Neural crest cell (in vitro differentiated cells): Measurements from ENCODE around the gene LBX2. TPM values are rescaled to one million over a fixed set of nuclear protein-coding genes. Genes with fewer than 3 reads are reported as not detected.
"Not testable (repeated sequence)": the region's sequence is repeated elsewhere in the genome, so short reads cannot be mapped to it uniquely, and the experiment has no call there.

Source experiments
- DNase-seq: peaks from one replicate; pipeline ENCODE4 v3.0.0; 2021; ENCODE audit warnings: low read depth, mixed read lengths, low spot score
- H3K27ac Mint-ChIP-seq: one replicate; pipeline ENCODE4 v1.8.0; 2021; ENCODE audit warnings: mild to moderate bottlenecking, mixed read lengths; ENCODE audit not compliant: unreplicated experiment
- H3K27me3 Mint-ChIP-seq: 2 replicates; pipeline ENCODE4 v1.8.0; 2021; ENCODE audit warnings: low read depth, mild to moderate bottlenecking, mixed read lengths
- H3K36me3 Mint-ChIP-seq: 2 replicates; pipeline ENCODE4 v1.8.0; 2021; ENCODE audit warnings: low read depth, mild to moderate bottlenecking, mixed read lengths
- H3K4me1 Mint-ChIP-seq: 2 replicates; pipeline ENCODE4 v1.8.0; 2021; ENCODE audit warnings: mixed read lengths
- H3K4me3 Mint-ChIP-seq: one replicate; pipeline ENCODE4 v1.8.0; 2021; ENCODE audit warnings: mild to moderate bottlenecking, mixed read lengths
- H3K9me3 Mint-ChIP-seq: 2 replicates; pipeline ENCODE4 v1.8.0; 2021; ENCODE audit warnings: mixed read lengths
- total RNA-seq: library from RNA; stranded (reverse); gene quantifications from 2 replicates; pipeline ENCODE4 v1.2.1, GENCODE V29; 2021
- TF ChIP-seq, protein P1 (sequence below): fragments of 200-600 bp; sonication (generic); conservative IDR thresholded peaks from 2 replicates; pipeline ENCODE4 v1.5.0; 2021; ENCODE audit warnings: antibody characterized with exemption, mild to moderate bottlenecking

The LBX2 gene
- total RNA-seq, 1 donor from 2014 or later, result 0.28 TPM

DNA sequence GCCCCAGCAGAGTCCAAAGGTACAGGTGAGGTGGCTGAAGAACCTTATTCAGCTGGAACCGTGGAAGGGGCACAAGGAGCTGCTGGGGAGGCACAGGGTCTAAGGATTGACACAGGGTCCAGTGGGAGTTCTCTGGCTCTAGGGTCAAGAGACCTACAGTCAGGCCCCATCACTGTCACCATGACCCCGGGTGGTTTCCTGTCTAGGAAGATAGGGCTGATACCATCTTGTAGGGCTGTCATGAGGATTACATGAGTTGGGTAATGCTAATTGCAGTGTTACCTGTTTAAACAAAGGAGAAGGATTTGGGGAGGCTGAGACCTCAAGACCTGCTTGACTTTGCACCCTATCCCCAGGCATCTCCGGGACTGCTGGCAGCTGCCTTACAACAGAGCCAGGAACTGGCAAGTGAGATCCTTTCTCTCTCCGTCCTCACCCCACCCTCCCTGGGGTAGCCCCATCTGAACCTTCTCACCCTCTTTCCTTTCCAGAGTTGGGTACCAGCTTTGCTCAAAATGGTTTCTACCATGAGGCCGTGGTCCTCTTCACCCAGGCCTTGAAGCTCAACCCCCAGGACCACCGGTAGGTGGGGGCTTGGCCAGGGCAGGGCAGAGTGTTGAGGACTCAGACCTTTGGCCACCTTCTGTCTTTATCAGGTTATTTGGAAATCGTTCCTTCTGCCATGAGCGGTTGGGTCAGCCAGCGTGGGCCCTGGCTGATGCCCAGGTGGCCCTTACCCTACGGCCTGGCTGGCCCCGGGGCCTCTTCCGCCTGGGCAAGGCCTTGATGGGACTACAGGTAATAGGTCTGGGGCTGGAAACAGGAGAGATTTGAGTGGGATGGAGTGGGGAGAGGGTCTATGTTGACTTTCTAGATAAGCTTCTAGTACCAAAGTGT is 7.5 kb downstream of the LBX2 start:
- Mint-ChIP-seq H3K27ac (no peak overlapping the region), H3K36me3 (peaks cover 15% of the 10 kb centered on the region), H3K27me3 (peaks cover 24% of the 10 kb centered on the region), H3K4me1 (no peaks in the 10 kb centered on the region), H3K9me3 (no peaks in the 10 kb centered on the region), H3K4me3 (no peak overlapping the region)
- TF ChIP-seq, protein P1, sequence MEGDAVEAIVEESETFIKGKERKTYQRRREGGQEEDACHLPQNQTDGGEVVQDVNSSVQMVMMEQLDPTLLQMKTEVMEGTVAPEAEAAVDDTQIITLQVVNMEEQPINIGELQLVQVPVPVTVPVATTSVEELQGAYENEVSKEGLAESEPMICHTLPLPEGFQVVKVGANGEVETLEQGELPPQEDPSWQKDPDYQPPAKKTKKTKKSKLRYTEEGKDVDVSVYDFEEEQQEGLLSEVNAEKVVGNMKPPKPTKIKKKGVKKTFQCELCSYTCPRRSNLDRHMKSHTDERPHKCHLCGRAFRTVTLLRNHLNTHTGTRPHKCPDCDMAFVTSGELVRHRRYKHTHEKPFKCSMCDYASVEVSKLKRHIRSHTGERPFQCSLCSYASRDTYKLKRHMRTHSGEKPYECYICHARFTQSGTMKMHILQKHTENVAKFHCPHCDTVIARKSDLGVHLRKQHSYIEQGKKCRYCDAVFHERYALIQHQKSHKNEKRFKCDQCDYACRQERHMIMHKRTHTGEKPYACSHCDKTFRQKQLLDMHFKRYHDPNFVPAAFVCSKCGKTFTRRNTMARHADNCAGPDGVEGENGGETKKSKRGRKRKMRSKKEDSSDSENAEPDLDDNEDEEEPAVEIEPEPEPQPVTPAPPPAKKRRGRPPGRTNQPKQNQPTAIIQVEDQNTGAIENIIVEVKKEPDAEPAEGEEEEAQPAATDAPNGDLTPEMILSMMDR, result no peak
- DNase-seq, result no peak

DNA sequence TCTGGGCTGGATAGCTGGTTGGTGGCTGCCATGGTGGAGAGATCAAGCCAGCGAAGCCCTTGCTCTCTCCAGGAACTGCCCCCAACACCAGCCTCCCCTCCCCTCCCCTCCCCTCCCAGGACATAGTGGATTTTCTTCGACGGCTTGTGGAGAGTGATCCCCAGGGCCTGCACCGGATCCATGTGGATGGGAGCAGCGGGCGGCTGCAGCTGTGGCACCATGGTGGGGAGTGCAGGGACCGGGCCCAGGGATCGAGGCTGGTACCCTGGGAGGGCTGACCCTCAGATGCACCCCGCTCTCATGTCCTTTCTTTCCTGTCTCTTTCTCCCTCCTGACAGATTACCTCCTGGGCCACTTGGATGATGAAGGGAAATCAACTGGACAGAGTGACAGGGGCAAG is 9.5 kb downstream of the LBX2 start:
- Mint-ChIP-seq H3K4me3 (no peak overlapping the region), H3K27ac (no peak overlapping the region), H3K4me1 (no peaks in the 10 kb centered on the region), H3K9me3 (no peaks in the 10 kb centered on the region), H3K36me3 (peaks cover 11% of the 10 kb centered on the region), H3K27me3 (peaks cover 4% of the 10 kb centered on the region)
- DNase-seq, result no peak
- TF ChIP-seq, protein P1, result no peak

DNA sequence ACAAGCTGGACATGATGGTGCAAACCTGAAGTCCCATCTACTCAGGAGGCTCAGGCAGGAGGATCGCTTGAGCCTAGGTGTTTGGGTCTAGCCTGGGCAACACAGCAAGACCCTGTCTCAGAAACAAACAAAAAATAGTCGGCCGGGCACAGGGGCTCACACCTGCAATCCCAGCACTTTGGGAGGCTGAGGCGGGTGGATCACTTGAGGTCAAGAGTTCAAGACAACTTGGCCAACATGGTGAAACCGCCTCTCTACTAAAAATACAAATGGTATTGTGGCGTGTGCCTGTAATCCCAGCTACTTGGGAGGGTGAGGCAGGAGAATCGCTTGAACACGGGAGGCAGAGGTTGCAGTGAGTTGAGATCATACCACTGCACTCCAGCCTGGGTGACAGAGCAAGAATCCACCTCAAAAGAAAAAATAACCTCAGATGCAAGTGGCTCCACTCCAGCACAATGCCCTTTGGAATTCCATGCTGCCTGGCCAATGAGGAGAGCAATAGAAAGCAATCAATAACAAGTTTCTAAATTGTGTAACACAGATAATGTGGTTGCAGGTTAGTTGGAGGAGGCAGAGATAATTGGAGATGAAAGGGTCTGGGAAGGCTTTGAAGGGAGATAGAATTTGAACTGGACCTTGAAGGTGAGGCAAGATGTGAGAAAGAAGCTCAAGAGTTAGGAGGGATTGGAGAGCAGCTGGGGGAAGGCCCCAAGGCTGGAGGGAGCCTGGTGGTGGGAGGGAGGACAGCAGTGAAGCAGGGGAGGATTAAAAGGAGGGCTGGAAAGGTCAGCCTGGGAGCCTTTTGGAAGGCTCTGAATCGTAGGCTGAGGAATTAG is 10.5 kb downstream of the LBX2 start:
- H3K36me3 Mint-ChIP-seq, result peaks cover 5% of the 10 kb centered on the region
- H3K4me1 Mint-ChIP-seq, result no peaks in the 10 kb centered on the region
- no peaks in the 10 kb centered on the region for H3K9me3 Mint-ChIP-seq
- no peak overlapping the region for H3K4me3 Mint-ChIP-seq
- no peak for DNase-seq
- TF ChIP-seq, protein P1, result no peak
- no peak overlapping the region for H3K27ac Mint-ChIP-seq
- no peaks in the 10 kb centered on the region for H3K27me3 Mint-ChIP-seq

DNA sequence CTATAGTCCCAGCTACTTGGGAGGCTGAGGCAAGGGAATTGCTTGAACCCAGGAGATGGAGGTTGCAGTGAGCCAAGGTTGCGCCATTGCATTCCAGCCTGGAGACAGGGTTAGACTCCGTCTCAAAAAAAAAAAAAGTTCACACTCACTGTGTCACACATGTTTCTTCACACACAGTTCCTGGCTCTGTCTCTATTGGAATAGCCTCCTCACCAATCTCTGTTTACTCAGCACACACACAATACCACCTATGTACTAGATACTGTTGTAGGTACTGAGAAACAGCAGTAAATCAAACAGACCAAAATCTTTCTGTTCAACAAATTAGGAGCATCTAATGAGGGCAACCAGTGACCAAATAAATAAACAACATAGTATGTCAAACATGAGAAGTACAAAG is 13.3 kb downstream of the LBX2 start:
- H3K27me3 Mint-ChIP-seq, result no peaks in the 10 kb centered on the region
- no peak overlapping the region for H3K27ac Mint-ChIP-seq
- no peak overlapping the region for H3K4me3 Mint-ChIP-seq
- DNase-seq, result no peak
- H3K9me3 Mint-ChIP-seq, result no peaks in the 10 kb centered on the region
- peaks cover 19% of the 10 kb centered on the region for H3K4me1 Mint-ChIP-seq
- TF ChIP-seq, protein P1, result no peak
- peaks cover 2% of the 10 kb centered on the region for H3K36me3 Mint-ChIP-seq

DNA sequence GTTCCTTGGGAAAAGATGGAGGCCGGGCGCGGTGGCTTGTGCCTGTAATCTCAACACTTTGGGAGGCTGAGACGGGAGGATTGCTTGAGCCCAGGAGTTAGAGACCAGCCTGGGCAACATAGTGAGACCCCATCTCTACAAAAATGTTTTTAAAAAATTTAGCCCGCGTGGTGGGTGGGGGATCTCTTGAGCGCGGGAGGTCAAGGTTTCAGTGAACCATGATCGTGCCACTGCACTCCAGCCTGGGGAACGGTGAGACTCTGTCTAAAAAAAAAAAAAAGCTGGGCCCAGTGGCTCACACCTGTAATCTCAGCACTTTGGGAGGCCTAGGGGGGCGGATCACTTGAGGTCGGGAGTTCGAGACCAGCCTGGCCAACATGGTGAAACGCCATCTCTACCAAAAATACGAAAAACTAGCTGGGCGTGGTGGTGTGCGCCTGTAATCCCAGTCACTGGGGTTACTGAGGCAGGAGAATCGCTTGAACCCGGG is 15.7 kb downstream of the LBX2 start:
- peaks cover 29% of the 10 kb centered on the region for H3K4me1 Mint-ChIP-seq
- H3K4me3 Mint-ChIP-seq, result peak overlapping the region; percentile 100
- not testable (repeated sequence) for H3K27ac Mint-ChIP-seq, DNase-seq, H3K36me3 Mint-ChIP-seq, H3K9me3 Mint-ChIP-seq, H3K27me3 Mint-ChIP-seq
